Brain microvascular endothelial cell (primary cell): ENCODE results near the gene SLC9A3.

Source experiments
- DNase-seq: peaks from one replicate; pipeline ENCODE4 v3.0.0-alpha.2; 2020
- H3K27ac ChIP-seq: fragments of 250-450 bp; sonication (Bioruptor Pico); 2 replicates; pipeline ENCODE4 v1.5.1; 2020; ENCODE audit warnings: mild to moderate bottlenecking, moderate library complexity
- H3K27me3 ChIP-seq: fragments of 250-450 bp; sonication (Bioruptor Pico); replicated peaks from 2 replicates; pipeline ENCODE4 v1.5.1; 2020; ENCODE audit warnings: mild to moderate bottlenecking
- H3K36me3 ChIP-seq: fragments of 250-450 bp; sonication (Bioruptor Pico); replicated peaks from 2 replicates; pipeline ENCODE4 v1.5.1; 2020; ENCODE audit warnings: mild to moderate bottlenecking
- H3K4me3 ChIP-seq: 2 replicates; pipeline ENCODE4 v1.5.1; 2011; ENCODE audit warnings: low read depth, mild to moderate bottlenecking, control low read depth, low read length, moderate library complexity
- in situ Hi-C: cut with HindIII; loops from 2 replicates; pipeline ENCODE4 v1.10.0; 2017; ENCODE audit warnings: low sequenced_read_pairs, low pct_ligation_motif_present
- TF ChIP-seq, protein P1 (sequence below): IDR thresholded peaks from 2 replicates; pipeline ENCODE4 v1.5.1; 2011; ENCODE audit warnings: low read depth, mild to moderate bottlenecking, moderate library complexity, low read length, control low read depth, inconsistent platforms; ENCODE audit errors: missing control alignments

SLC9A3 gene

DNA sequence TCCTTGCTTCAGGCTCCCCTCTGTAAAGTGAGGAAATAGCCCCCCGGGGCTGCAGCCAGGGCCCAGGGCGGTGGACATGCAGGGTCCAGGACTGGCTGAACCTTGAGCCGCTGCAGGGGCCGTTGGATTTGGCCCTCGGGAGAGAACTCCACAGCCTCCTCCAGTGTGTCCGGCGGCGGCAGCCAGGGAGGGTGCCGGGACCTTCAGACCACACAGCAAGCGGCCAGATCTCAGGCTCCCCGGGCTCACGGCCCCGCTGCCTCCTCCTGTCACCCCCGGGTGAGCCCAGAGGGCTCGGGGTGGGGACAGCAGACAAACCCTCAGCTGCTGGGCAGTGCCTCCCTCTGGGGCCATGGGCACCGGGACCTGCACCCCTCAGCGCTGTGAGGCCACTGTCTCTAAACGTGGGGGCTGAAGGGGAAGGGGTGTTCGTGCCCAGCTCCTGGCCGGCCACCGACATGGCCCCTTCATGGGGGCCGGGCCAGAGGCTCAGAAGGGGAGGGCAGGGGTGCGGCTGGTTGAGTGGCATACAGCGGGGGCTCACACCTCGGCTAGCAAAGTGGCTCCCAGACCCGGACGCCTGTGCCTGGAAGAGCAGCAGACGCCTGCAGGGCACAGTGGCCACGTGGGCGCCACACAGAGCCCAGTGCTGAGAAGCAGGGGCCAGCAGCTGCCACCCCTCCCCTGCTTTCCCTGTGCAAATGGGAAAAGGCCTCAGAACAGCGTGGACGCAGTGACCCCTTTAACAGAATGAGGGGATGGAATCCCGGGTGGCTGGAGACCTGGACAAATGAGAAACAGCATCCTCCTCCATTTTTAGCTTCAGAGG is 19.7 kb downstream of the SLC9A3 start:
- Histone ChIP-seq H3K4me3 (no peak overlapping the region), H3K27ac (no peak overlapping the region), H3K36me3 (no peaks in the 10 kb centered on the region), H3K27me3 (peaks cover 28% of the 10 kb centered on the region)
- DNase-seq = no peak
- in situ Hi-C loops = no loop called here
- TF ChIP-seq, protein P1, sequence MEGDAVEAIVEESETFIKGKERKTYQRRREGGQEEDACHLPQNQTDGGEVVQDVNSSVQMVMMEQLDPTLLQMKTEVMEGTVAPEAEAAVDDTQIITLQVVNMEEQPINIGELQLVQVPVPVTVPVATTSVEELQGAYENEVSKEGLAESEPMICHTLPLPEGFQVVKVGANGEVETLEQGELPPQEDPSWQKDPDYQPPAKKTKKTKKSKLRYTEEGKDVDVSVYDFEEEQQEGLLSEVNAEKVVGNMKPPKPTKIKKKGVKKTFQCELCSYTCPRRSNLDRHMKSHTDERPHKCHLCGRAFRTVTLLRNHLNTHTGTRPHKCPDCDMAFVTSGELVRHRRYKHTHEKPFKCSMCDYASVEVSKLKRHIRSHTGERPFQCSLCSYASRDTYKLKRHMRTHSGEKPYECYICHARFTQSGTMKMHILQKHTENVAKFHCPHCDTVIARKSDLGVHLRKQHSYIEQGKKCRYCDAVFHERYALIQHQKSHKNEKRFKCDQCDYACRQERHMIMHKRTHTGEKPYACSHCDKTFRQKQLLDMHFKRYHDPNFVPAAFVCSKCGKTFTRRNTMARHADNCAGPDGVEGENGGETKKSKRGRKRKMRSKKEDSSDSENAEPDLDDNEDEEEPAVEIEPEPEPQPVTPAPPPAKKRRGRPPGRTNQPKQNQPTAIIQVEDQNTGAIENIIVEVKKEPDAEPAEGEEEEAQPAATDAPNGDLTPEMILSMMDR = no peak

DNA sequence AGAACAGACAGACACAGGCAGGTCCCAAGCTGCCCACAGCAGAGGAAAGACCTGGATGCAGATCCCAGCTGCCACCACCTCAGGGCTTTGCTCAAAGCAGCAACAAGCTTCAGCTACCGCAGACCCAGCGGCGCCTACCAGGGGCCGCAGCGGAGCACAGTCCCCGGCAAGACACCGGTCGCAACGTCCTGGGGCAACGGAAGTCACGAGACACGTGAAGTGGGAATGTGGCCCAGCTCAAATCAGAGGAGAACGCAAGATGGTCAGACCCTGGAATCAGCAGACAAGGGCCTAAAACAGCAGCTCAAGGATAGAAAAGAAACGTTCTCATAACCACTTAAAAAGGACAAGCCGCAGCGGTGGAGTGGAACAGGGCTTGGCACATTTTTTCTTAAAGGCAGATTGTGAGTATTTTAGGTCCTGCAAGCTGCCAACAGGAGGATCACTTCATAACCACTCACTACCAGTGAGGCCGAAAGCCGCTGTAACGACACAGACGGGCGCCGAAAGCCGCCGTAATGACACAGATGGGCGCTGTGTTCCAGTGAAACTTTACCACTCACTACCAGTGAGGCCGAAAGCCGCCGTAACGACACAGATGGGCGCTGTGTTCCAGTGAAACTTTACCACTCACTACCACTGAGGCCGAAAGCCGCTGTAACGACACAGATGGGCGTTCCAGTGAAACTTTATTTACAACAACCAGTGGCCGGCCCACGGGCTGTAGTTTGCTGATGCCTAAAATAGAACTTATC is 21.7 kb downstream of the SLC9A3 start:
- TF ChIP-seq, protein P1 = no peak
- DNase-seq = no peak
- no peak overlapping the region for H3K27ac ChIP-seq
- H3K36me3 ChIP-seq = no peaks in the 10 kb centered on the region
- peaks cover 28% of the 10 kb centered on the region for H3K27me3 ChIP-seq
- in situ Hi-C loops = no loop called here
- no peak overlapping the region for H3K4me3 ChIP-seq

DNA sequence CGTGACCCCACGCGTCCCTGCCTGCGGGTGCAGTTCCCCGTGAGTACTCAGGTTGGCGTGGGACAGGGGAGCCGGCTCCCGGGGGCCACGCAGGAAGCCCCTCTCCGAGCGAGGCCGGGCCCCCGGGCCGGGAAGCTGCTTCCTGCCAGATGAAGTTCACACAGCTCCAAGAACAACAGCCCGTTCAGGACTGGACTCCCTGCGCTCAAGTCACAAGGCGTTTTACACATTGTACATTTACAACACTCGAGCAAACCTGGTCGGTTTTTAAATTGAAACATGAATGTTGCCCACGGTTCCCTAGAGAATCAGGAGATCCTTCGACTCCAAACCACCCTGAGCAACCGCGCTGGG is 22.4 kb downstream of the SLC9A3 start:
- no peak for DNase-seq
- Histone ChIP-seq H3K27ac (no peak overlapping the region), H3K4me3 (no peak overlapping the region), H3K36me3 (no peaks in the 10 kb centered on the region), H3K27me3 (peaks cover 28% of the 10 kb centered on the region)
- TF ChIP-seq, protein P1 = no peak
- in situ Hi-C loops = no loop called here

DNA sequence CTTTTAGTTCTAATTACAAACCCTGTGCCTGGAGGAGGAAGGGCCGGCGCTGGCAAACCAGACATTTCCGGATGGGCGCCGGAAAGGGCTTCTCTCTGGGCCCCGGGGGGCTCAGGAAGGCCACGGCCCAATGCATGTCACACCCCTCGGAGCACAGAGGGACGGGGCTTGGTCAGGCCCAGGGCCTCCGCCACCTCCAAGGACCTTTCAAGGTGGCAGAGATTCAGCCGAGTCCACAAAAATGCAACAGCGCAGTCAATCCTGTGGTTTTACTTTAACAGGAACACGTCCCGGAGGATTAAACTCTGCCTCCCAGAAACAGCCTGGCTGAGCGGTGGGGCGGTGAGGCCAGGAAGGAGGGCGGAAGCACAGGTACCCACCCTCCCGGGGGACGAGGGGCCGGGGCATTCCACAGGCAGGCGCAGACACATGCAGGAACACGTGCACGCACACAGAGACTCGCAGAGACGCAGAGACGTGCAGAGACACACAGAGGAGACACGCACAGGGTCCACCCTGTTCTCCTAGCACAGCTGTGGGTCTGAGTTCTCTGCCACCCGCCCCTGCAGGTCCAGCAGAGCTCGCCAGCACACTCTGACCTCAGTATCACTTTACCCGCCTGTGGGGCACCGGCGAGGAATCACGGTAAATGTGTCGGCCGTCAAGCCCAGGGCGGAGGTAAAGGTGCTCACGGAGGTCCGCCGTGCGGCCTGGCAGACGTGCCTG is 23.0 kb downstream of the SLC9A3 start:
- TF ChIP-seq, protein P1 = no peak
- Histone ChIP-seq H3K4me3 (no peak overlapping the region), H3K36me3 (no peaks in the 10 kb centered on the region), H3K27me3 (peaks cover 29% of the 10 kb centered on the region), H3K27ac (no peak overlapping the region)
- DNase-seq = no peak
- in situ Hi-C loops = no loop called here

DNA sequence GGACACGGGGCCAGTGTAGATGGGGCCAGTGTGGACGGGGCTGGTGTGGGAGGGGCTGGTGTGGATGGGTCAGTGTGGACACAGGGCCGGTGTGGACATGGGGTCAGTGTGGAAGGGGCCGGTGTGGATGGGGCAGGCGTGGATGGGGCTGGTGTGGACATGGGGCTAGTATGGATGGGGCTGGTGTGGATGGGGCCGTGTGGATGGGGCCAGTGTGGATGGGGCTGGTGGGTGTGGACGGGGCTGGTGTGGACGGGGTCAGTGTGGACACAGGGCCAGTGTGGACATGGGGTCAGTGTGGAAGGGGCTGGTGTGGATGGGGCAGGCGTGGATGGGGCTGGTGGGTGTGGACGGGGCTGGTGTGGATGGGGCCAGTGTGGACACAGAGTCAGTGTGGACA is 23.8 kb downstream of the SLC9A3 start:
- TF ChIP-seq, protein P1 = no peak
- in situ Hi-C loops = no loop called here
- H3K36me3 ChIP-seq = no peaks in the 10 kb centered on the region
- peaks cover 32% of the 10 kb centered on the region for H3K27me3 ChIP-seq
- no peak overlapping the region for H3K4me3 ChIP-seq
- no peak for DNase-seq
- H3K27ac ChIP-seq = no peak overlapping the region
